DOHH2 (cell line): ENCODE measurements around the gene NOL4L.

Experiments used
- H3F3A ChIP-seq: fragments of 200-600 bp; sonication (generic), shearing (Covaris generic); 2 replicates; pipeline ENCODE4 v1.6.0; 2016; ENCODE audit warnings: antibody characterized with exemption, mild to moderate bottlenecking; ENCODE audit not compliant: control insufficient read depth, insufficient read depth
- H3K27ac ChIP-seq: fragments of 200-600 bp; sonication (generic); 2 replicates; pipeline ENCODE4 v1.5.1; 2014; ENCODE audit warnings: low read depth, mild to moderate bottlenecking, low read length, moderate library complexity
- H3K27me3 ChIP-seq: fragments of 200-600 bp; sonication (generic); 2 replicates; pipeline ENCODE4 v1.6.1; 2014; ENCODE audit warnings: mild to moderate bottlenecking, low read length, mixed read lengths; ENCODE audit not compliant: control insufficient read depth
- H3K36me3 ChIP-seq: fragments of 200-600 bp; sonication (generic); 2 replicates; pipeline ENCODE4 v1.6.1; 2014; ENCODE audit warnings: mild to moderate bottlenecking, low read length, moderate library complexity, mixed read lengths; ENCODE audit not compliant: control insufficient read depth
- H3K4me1 ChIP-seq: fragments of 200-600 bp; sonication (generic); 2 replicates; pipeline ENCODE4 v1.6.1; 2014; ENCODE audit warnings: mild to moderate bottlenecking, low read length, mixed read lengths; ENCODE audit not compliant: control insufficient read depth
- H3K4me2 ChIP-seq: fragments of 200-600 bp; sonication (generic); 2 replicates; pipeline ENCODE4 v1.6.0; 2014; ENCODE audit warnings: mild to moderate bottlenecking, low read length, moderate library complexity
- H3K4me3 ChIP-seq: fragments of 200-600 bp; sonication (generic); 2 replicates; pipeline ENCODE4 v1.5.1; 2014; ENCODE audit warnings: mild to moderate bottlenecking, low read length, mixed read lengths
- H3K79me2 ChIP-seq: fragments of 200-600 bp; sonication (generic); 2 replicates; pipeline ENCODE4 v1.6.1; 2014; ENCODE audit warnings: mild to moderate bottlenecking, low read length, mixed read lengths; ENCODE audit not compliant: control insufficient read depth
- H3K9me2 ChIP-seq: fragments of 200-600 bp; sonication (generic); replicated peaks from 2 replicates; pipeline ENCODE4 v1.6.1; 2014; ENCODE audit warnings: mild to moderate bottlenecking, low read length, mixed read lengths; ENCODE audit not compliant: control insufficient read depth
- H3K9me3 ChIP-seq: fragments of 200-600 bp; sonication (generic); 2 replicates; pipeline ENCODE4 v1.6.1; 2014; ENCODE audit warnings: antibody characterized with exemption, low read length, mixed read lengths; ENCODE audit not compliant: control insufficient read depth, insufficient read depth
- H4K20me1 ChIP-seq: fragments of 200-600 bp; sonication (generic); 2 replicates; pipeline ENCODE4 v1.6.0; 2014; ENCODE audit warnings: low read depth, mild to moderate bottlenecking, antibody characterized with exemption, low read length, moderate library complexity; ENCODE audit not compliant: control insufficient read depth, insufficient read depth
- EZH2phosphoT487 ChIP-seq: fragments of 200-600 bp; sonication (generic); IDR thresholded peaks from 2 replicates; pipeline ENCODE4 v1.6.1; 2017; ENCODE audit warnings: borderline replicate concordance, mild to moderate bottlenecking, antibody characterized with exemption, low read length, moderate library complexity, mixed read lengths
- TF ChIP-seq, protein P1 (sequence below): fragments of 200-600 bp; sonication (generic); IDR thresholded peaks from one replicate; pipeline ENCODE4 v1.5.1; 2014; ENCODE audit warnings: antibody characterized with exemption, mild to moderate bottlenecking, low read depth, low read length; ENCODE audit not compliant: poor library complexity, severe bottlenecking

The NOL4L gene

GRCh38 chr20:32608664-32609015 is 23.5 kb upstream of the NOL4L start:
- no peaks in the 10 kb centered on the region for H3F3A ChIP-seq
- H3K9me2 ChIP-seq, result no peaks in the 10 kb centered on the region
- no peak overlapping the region for H3K4me2 ChIP-seq
- no peaks in the 10 kb centered on the region for H3K9me3 ChIP-seq
- H3K4me3 ChIP-seq, result no peak overlapping the region
- peaks cover 4% of the 10 kb centered on the region; the same call in 1 of the 2 replicates for H3K27me3 ChIP-seq
- no peaks in the 10 kb centered on the region for H3K36me3 ChIP-seq
- H3K27ac ChIP-seq, result no peak overlapping the region
- H3K79me2 ChIP-seq, result no peaks in the 10 kb centered on the region
- H3K4me1 ChIP-seq, result peaks cover 5% of the 10 kb centered on the region
- no peaks in the 10 kb centered on the region for H4K20me1 ChIP-seq
- TF ChIP-seq, protein P1, sequence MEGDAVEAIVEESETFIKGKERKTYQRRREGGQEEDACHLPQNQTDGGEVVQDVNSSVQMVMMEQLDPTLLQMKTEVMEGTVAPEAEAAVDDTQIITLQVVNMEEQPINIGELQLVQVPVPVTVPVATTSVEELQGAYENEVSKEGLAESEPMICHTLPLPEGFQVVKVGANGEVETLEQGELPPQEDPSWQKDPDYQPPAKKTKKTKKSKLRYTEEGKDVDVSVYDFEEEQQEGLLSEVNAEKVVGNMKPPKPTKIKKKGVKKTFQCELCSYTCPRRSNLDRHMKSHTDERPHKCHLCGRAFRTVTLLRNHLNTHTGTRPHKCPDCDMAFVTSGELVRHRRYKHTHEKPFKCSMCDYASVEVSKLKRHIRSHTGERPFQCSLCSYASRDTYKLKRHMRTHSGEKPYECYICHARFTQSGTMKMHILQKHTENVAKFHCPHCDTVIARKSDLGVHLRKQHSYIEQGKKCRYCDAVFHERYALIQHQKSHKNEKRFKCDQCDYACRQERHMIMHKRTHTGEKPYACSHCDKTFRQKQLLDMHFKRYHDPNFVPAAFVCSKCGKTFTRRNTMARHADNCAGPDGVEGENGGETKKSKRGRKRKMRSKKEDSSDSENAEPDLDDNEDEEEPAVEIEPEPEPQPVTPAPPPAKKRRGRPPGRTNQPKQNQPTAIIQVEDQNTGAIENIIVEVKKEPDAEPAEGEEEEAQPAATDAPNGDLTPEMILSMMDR, result no peak
- TF ChIP-seq EZH2phosphoT487, result no peak

DNA sequence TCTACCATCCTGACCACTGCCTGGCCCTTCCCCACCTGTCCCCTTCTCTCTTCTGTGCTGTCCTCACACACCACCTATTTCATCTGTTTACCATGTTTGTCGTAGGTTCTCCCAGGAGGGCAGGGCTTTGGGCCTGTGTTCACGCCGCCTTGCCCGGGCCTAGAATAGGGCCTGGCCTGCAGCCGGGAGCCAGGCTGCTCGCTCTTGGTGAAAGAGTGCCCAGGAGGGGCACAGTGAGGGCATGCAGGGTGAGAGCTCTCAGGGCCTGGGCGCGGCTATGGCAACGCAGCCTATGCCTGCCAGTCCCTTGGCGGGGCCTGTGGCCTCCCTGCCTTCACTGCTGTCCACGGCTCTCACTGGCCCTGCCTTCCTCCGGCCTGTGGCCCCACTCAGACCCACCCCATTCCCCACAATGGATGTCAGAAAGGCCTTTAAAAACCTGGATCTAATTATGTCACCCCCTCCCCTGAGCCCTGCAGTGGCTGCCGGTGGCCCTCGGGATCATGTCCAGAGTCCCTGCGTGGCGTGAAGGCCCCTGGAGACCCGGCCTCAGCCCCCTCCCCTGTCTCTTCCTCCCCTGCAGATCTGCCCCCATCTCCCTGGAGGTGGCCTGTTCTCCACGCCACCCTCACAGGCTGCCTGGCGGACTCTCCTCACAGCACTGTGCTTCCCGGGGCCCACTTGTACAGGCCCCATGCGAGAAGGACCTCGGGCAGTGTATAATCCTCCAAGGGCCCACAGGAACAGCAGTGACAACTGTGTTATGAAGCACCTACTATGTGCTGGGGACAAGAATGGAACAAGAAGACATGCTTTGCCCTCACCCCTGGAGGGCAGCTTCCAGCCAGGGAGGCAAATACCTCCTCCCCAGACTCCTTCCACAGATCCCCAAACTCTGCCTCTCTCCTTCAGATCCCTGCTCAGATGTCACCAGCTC is 22.9 kb upstream of the NOL4L start:
- Histone ChIP-seq H3K36me3 (no peaks in the 10 kb centered on the region), H3K4me2 (no peak overlapping the region), H3K9me2 (no peaks in the 10 kb centered on the region), H3K9me3 (no peaks in the 10 kb centered on the region), H3K79me2 (no peaks in the 10 kb centered on the region), H3K4me3 (no peak overlapping the region), H3F3A (no peaks in the 10 kb centered on the region), H3K4me1 (peaks cover 12% of the 10 kb centered on the region), H4K20me1 (no peaks in the 10 kb centered on the region), H3K27ac (no peak overlapping the region), H3K27me3 (peaks cover 4% of the 10 kb centered on the region; the same call in 1 of the 2 replicates)
- TF ChIP-seq, protein P1, result no peak
- no peak for TF ChIP-seq EZH2phosphoT487

- H3F3A ChIP-seq, result no peaks in the 10 kb centered on the region
- peaks cover 4% of the 10 kb centered on the region; the same call in 1 of the 2 replicates for H3K27me3 ChIP-seq
- H3K36me3 ChIP-seq, result no peaks in the 10 kb centered on the region
- H3K27ac ChIP-seq, result no peak overlapping the region
- no peak overlapping the region for H3K4me3 ChIP-seq
- H3K4me1 ChIP-seq, result peaks cover 19% of the 10 kb centered on the region
- no peak for TF ChIP-seq EZH2phosphoT487
- TF ChIP-seq, protein P1, result no peak
- H3K79me2 ChIP-seq, result no peaks in the 10 kb centered on the region
- no peaks in the 10 kb centered on the region for H4K20me1 ChIP-seq
- H3K4me2 ChIP-seq, result no peak overlapping the region
- H3K9me3 ChIP-seq, result no peaks in the 10 kb centered on the region
- H3K9me2 ChIP-seq, result no peaks in the 10 kb centered on the region
Observed at GRCh38 chr20:32607324-32607723, 22.2 kb upstream of the NOL4L start.
